Stimulated activated CD4-positive, alpha-beta T cell treated with anti-CD3 and anti-CD28 coated beads, TNF-alpha, amount 100 ng/mL, for 24 hours (primary cell): ENCODE data around the gene GRP.

Experiments
- DNase-seq, 3 experiments: peaks; one replicate each; pipeline ENCODE4 v3.0.0-alpha.2; 2020; ENCODE audit warnings: low read depth in 3 of 3

The GRP gene

DNA sequence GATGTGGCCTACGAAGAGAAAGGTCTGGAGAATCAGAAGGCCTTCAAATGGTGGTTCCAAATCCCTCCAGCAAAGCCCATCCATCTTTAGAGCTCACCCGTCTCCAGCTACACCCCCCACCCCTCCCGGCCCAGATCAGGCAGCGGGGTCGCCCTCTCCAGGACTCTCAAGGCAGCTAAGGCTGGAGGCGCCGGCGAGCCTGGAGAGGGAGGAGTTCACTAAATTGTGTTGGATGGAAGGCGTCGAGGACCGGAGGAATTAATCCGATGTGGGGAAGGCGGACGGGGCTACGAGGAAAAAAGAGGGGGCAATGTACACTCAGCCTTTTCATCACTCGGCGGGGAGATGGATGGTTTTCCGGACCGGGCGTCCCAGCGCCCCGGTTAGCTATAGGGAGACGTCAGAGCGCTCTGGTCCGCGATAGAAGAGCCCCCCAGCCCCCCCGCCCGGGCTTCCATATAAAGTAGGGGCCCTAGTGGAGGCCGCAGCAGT, at the start of gene GRP:
Gene GRP, plus strand, starts transcription at position 487 of the 492 bp plus-strand sequence. CDS start 108 bp downstream, outside the sequence.
- no peak for DNase-seq

- no peak for DNase-seq
Observed at GRCh38 chr18:59172664-59173249, 47.2 kb upstream of the GRP start.

GRCh38 chr18:59177485-59177884, 42.5 kb upstream of the GRP start:
- no peak for DNase-seq

GRCh38 chr18:59180150-59180845, 39.7 kb upstream of the GRP start:
- DNase-seq: no peak

DNA sequence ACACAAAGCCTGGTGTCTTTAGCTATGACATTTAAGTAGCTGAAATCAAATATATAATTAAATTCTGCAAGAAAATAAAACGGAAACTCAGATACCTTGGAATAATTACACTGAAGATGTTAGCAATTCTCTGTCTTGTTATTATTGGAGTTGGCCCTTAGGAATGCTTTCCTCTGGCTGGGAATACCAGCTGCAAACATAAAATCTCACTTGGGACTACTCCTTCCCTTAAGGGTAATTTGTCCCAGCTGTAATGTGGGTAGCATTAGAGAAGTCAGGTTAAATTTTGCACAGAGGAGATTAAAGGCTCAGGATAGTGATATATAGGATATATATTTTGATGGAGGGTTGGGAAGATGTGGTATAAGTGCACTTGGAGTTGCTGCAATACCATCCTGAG, 37.3 kb upstream of the GRP start:
- no peak for DNase-seq

GRCh38 chr18:59189008-59189407, 30.9 kb upstream of the GRP start:
- DNase-seq: no peak

- no peak for DNase-seq
Observed at GRCh38 chr18:59189746-59190145, 30.2 kb upstream of the GRP start.

DNA sequence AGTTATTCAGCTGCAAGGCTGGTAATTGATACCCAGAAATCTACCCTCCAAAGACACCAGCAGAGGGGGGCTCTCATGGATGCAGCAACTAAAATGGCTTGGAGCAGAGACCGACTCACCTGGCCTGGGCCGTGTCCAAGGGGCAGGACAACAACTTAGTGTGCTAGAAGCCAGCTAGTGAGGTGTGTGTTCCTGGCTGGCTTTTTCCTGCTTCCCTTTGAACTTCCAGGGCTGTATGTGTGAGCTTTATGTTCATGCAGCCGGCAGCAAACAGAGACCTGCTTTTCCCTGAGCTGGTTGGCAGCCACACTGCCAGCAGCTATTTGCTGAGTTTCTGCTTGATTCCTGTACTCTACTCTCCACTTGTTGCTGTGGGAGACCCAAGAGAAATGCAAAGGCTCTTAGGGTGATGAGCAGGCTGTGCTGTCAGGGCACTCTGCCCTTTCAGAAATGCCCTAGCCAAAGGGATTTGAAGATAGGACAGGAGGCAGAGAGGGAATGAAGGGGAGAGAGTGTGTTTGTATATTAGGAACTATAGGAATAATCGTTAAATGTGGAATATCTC, 23.7 kb upstream of the GRP start:
- no peak for DNase-seq

- no peak for DNase-seq
Observed at GRCh38 chr18:59197636-59198035, 22.3 kb upstream of the GRP start.

GRCh38 chr18:59198215-59198614, 21.7 kb upstream of the GRP start:
- DNase-seq: no peak

DNA sequence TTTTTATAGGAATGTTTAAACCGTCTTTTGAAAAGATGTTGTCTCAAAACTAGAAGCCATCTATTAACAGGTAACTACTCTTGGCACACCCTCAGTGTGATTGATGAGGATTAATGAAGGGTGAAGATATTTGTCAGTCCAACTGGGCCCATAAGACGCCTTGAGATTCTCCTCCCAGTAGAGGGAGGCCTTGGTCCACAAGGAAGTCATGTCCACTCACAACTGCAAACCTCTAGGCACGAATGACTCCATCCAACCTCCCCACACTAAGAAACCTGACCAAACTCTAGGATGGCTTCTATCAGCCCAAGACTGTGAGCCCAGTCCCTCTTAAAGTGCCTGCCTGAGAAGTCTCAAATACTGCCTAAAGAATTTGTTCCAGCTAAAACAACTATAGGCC, 19.2 kb upstream of the GRP start:
- DNase-seq: no peak

GRCh38 chr18:59202258-59202820, 17.6 kb upstream of the GRP start:
- DNase-seq: no peak

DNA sequence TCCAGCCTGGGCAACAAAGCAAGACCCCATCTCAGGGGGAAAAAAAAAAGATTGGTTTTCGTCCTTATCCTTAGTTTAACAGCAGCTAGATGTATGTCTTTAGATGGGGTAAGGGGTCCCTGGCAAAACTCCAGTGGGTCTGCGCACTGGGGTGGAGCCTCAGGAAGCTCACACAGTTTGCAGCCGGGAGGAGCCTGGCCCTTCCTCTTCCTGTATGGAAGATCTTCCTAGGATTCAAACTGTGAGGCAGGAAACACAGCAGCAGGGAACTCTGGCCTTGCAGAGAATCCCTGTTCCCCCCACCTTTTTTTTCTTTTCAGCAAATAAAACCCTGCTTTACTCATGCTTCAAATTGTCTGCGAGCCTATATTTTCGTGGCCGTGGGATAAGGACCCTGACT, 12.5 kb upstream of the GRP start:
- DNase-seq: no peak

GRCh38 chr18:59208602-59209125, 11.3 kb upstream of the GRP start:
- DNase-seq: no peak

GRCh38 chr18:59210299-59210698, 9.7 kb upstream of the GRP start:
- no peak for DNase-seq

- no peak for DNase-seq
Observed at GRCh38 chr18:59211629-59212028, 8.3 kb upstream of the GRP start.

DNA sequence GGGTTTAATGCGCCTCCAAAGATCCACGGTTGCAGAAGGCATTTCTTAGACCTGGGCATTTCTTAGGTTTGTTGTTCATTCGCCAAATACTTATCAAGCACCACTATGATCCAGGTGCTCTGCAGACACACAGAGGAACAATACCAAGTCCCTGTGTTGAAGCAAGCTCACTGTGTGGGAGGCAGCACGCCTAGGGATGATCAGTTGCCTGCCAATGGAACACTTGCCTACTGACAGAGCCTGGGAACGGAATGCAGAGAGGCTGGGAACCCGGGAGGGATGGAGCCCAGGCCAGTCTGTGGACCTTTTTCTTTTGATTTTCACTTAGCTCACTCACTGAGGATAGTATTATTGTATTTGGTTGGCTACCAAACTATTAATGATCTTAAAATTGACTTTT, 1.9 kb upstream of the GRP start:
- no peak for DNase-seq

DNA sequence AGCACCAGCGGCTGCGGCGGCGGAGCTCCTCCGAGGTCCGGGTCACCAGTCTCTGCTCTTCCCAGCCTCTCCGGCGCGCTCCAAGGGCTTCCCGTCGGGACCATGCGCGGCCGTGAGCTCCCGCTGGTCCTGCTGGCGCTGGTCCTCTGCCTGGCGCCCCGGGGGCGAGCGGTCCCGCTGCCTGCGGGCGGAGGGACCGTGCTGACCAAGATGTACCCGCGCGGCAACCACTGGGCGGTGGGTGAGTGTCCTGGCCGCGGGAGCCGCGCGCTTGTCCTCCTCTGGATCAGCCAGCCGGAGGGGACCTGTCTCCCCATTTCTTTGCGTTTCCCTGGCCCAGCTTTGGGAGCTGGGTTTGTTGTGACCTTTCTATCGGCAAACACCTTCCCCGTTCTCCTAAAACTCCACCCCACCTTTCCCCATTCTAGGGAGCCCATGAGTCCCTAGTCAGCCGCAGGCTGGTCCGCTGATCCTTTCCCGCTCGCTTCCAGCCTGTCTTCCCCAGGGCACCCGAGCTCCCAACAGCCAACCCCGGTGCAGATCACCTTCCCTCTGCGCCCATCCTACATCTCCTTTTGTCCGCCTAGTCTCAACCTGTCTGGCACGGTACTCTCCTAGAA, 316 bp downstream of the GRP start:
- no peak for DNase-seq

GRCh38 chr18:59220784-59221765, 1.1 kb downstream of the GRP start:
- DNase-seq: no peak

GRCh38 chr18:59222341-59222740, 2.4 kb downstream of the GRP start:
- DNase-seq: no peak

GRCh38 chr18:59228351-59228750, 8.4 kb downstream of the GRP start:
- no peak for DNase-seq
